Transverse colon (tissue), 4 donors: ENCODE data around the gene GALNT17. TPM values are rescaled to one million over a fixed set of nuclear protein-coding genes. Genes with fewer than 3 reads are reported as not detected.

ENCODE experiments used
- DNase-seq: peaks from one replicate; pipeline ENCODE4 v3.0.0-alpha.2; 2019
- H3K27ac ChIP-seq, 4 donors: fragments of 200-600 bp; sonication (generic); 2 replicates each; pipeline ENCODE4 v1.5.1; 2016 to 2018; ENCODE audit warnings: inconsistent platforms in 4 of 4
- H3K27me3 ChIP-seq: fragments of 200-600 bp; sonication (generic); 2 replicates; pipeline ENCODE4 v1.5.1; 2017; ENCODE audit warnings: inconsistent platforms
- H3K36me3 ChIP-seq, 4 donors: fragments of 200-600 bp; sonication (generic); 2 replicates each; pipeline ENCODE4 v1.5.1; 2017 to 2019; ENCODE audit warnings: inconsistent platforms in 4 of 4
- H3K4me1 ChIP-seq, 4 donors: fragments of 200-600 bp; sonication (generic); 2 replicates each; pipeline ENCODE4 v1.5.1; 2017 to 2020; ENCODE audit warnings: inconsistent platforms in 4 of 4
- H3K4me3 ChIP-seq, 4 donors: fragments of 200-600 bp; sonication (generic); 1 replicate in 1 of 4; 2 replicates in 3 of 4; pipeline versions ENCODE4 v1.5.1 to v1.6.1; 2017 to 2019; ENCODE audit warnings: inconsistent platforms in 4 of 4
- H3K9me3 ChIP-seq, 2 donors: fragments of 200-600 bp; sonication (generic); 2 replicates each; pipeline ENCODE4 v1.5.1; 2017 to 2019; ENCODE audit warnings: inconsistent platforms in 2 of 2
- EP300 ChIP-seq: sonication (generic); formaldehyde crosslinking; IDR thresholded peaks from one replicate; pipeline ENCODE4 v1.6.1; 2017; ENCODE audit warnings: antibody characterized with exemption, low read depth
- POLR2A ChIP-seq: fragments of 450-650 bp; IDR thresholded peaks from one replicate; pipeline ENCODE4 v1.6.1; 2016; ENCODE audit warnings: antibody characterized with exemption, mild to moderate bottlenecking, moderate library complexity
- POLR2AphosphoS5 ChIP-seq, 3 donors: sonication (generic); formaldehyde crosslinking; IDR thresholded peaks; one replicate each; pipeline ENCODE4 v1.6.1; 2016; ENCODE audit warnings: antibody characterized with exemption in 3 of 3
- WGBS, 2 donors: methylation state at CpG; one replicate each; pipeline ENCODE4 v1.1.5; 2018; ENCODE audit warnings: low coverage in 1 of 2; 5-methylcytosine and 5-hydroxymethylcytosine counted together
- in situ Hi-C, 4 donors: fragments of 200-750 bp; cut with MboI; loops; one replicate each; pipeline versions ENCODE4 v1.15.0 to v1.15.1; 2017; ENCODE audit warnings: low sequenced_read_pairs in 3 of 4, low pct_ligation_motif_present in 1 of 4, low pct_unique_long_range_greater_than_20kb in 1 of 4
- intact Hi-C: fragments of 100-400 bp; cut with DNase I; formaldehyde crosslinking; loops from one replicate; pipeline ENCODE4 v1.15.1; 2023; ENCODE audit warnings: low total_unique reads
- total RNA-seq, 4 donors: library from RNA; depleted of rRNA; stranded (reverse); fragments of >200 nt; gene quantifications; one replicate each; pipeline ENCODE4 v1.1.0, GENCODE V29; 2016
- TF ChIP-seq, protein P1 (sequence below), 5 experiments: fragments of 200-600 bp in 3 of 5; fragments of 450-650 bp in 2 of 5; sonication (generic) in 3 of 5; IDR thresholded peaks; 1 replicate in 2 of 5; 2 replicates in 3 of 5; pipeline ENCODE4 v1.5.1; 2016 to 2017; ENCODE audit warnings: antibody characterized with exemption in 5 of 5, inconsistent platforms in 3 of 5, mild to moderate bottlenecking in 2 of 5, moderate library complexity in 1 of 5

Gene GALNT17
- total RNA-seq, 4 donors from 2014 or later: 2.6 to 6.6 (median 5.7) TPM

DNA sequence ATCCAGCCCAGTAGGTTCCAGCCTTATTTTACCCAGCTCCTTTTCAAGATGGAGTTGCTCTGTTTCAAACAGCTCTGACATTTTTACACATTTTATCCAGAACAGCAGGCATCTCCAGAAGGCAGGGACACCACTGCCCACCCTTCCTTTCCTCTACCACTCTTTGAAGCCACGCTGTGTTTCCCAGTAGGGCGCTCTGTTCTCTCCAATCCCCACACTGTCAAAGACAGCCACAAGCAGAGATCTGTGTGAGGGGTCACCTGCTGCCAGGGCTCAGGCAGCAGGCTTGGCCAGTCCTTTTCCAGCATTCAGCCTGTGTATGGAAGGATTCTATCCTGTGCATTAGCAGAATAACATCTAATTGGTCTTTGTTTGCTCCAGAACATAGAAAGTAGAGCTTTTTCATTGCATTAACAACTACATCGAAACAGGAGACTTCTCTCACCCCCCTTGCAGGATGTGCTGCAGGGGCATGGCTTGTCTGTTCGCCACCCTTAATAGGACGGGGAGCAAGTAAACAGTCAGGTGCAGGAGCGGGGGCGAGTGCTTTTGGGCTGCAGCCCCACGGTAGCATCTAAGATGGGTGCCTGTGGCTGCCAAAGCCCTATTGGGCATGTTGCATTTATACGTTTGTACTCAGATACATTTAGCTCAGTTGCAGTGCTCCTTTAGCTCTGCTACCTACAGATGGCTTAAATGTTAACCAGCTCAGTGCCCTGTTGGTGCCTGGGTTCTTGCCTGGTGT lies 326.1 kb downstream of the GALNT17 start:
- no peaks in the 10 kb centered on the region for H3K36me3 ChIP-seq
- H3K27me3 ChIP-seq: no peaks in the 10 kb centered on the region
- intact Hi-C loops (no loop called here), in situ Hi-C loops (loop anchor here in 1 of 4 donors (10.0 kb wide), 1 partner anchor 57 kb away; no protein-coding TSS in a partner anchor)
- TF ChIP-seq POLR2A: no peak
- TF ChIP-seq, protein P1, sequence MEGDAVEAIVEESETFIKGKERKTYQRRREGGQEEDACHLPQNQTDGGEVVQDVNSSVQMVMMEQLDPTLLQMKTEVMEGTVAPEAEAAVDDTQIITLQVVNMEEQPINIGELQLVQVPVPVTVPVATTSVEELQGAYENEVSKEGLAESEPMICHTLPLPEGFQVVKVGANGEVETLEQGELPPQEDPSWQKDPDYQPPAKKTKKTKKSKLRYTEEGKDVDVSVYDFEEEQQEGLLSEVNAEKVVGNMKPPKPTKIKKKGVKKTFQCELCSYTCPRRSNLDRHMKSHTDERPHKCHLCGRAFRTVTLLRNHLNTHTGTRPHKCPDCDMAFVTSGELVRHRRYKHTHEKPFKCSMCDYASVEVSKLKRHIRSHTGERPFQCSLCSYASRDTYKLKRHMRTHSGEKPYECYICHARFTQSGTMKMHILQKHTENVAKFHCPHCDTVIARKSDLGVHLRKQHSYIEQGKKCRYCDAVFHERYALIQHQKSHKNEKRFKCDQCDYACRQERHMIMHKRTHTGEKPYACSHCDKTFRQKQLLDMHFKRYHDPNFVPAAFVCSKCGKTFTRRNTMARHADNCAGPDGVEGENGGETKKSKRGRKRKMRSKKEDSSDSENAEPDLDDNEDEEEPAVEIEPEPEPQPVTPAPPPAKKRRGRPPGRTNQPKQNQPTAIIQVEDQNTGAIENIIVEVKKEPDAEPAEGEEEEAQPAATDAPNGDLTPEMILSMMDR (IDR thresholded peaks at IDR 0.05): no peak
- TF ChIP-seq EP300: no peak
- no peak for TF ChIP-seq POLR2AphosphoS5 (IDR thresholded peaks at IDR 0.05)
- 54 to 69% methylated on average over 2 to 9 of the region's 9 CpGs for WGBS, 2 donors
- no peaks in the 10 kb centered on the region for H3K4me1 ChIP-seq
- H3K27ac ChIP-seq: no peak overlapping the region
- H3K9me3 ChIP-seq: peaks cover 0 to 5% of the 10 kb centered on the region in 2 donors
- DNase-seq: no peak
- H3K4me3 ChIP-seq: no peak overlapping the region

DNA sequence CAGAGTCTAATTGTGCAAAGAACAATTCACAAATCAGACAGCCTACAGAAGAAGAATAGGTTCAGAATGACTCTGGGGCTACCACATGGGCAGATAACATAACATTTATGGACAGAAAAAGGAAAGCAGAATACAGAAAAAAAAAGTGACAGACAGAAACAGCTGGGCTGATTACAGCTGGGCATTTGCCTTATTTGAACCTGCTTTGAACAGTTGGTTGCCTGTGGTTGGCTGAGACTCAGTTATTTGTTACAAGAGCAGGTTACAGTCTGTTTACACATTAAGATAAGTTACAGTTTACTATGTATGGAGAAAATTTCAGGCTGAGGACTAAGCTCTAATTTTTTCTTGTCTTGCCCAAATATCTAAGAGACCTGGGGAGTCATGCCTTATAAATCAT lies 327.2 kb downstream of the GALNT17 start:
- no peaks in the 10 kb centered on the region for H3K27me3 ChIP-seq
- H3K27ac ChIP-seq: no peak overlapping the region
- H3K36me3 ChIP-seq: no peaks in the 10 kb centered on the region
- no peaks in the 10 kb centered on the region for H3K4me1 ChIP-seq
- peaks cover 0 to 5% of the 10 kb centered on the region in 2 donors for H3K9me3 ChIP-seq
- DNase-seq: no peak
- H3K4me3 ChIP-seq: no peak overlapping the region
- intact Hi-C loops (no loop called here), in situ Hi-C loops (loop anchor here in 1 of 4 donors (10.0 kb wide), 1 partner anchor 56 kb away; no protein-coding TSS in a partner anchor)
- TF ChIP-seq, protein P1 (IDR thresholded peaks at IDR 0.05): no peak
- TF ChIP-seq EP300 (no peak), POLR2AphosphoS5 (IDR thresholded peaks at IDR 0.05) (no peak), POLR2A (no peak)

DNA sequence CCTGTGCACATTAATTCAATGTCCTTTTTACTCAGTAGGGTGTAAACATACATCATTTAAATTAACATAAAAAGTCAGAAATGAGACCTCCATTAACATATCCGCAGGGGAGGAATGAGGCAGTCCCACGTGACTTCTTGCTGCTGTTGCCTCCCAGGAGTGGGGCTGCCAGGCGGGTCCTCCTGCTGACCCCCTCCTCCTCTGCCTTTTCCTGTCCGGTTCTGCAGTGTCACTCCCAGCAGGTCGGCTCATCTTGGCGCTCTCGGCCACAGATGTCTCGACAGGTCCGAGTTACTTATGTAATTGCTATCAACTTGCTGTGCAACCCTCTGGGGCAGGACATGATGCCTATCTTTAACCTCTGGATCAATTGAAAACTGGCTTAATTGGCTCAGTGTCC lies 329.6 kb downstream of the GALNT17 start:
- no peak overlapping the region for H3K4me3 ChIP-seq
- 71 to 84% methylated on average over 2 to 9 of the region's 9 CpGs for WGBS, 2 donors
- peaks cover 0 to 5% of the 10 kb centered on the region in 2 donors for H3K9me3 ChIP-seq
- no peaks in the 10 kb centered on the region for H3K4me1 ChIP-seq
- intact Hi-C loops (no loop called here), in situ Hi-C loops (no loop called here)
- H3K27ac ChIP-seq: no peak overlapping the region
- no peaks in the 10 kb centered on the region for H3K36me3 ChIP-seq
- H3K27me3 ChIP-seq: no peaks in the 10 kb centered on the region
- TF ChIP-seq POLR2A (no peak), EP300 (no peak), POLR2AphosphoS5 (IDR thresholded peaks at IDR 0.05) (no peak)
- TF ChIP-seq, protein P1 (IDR thresholded peaks at IDR 0.05): no peak
- no peak for DNase-seq

DNA sequence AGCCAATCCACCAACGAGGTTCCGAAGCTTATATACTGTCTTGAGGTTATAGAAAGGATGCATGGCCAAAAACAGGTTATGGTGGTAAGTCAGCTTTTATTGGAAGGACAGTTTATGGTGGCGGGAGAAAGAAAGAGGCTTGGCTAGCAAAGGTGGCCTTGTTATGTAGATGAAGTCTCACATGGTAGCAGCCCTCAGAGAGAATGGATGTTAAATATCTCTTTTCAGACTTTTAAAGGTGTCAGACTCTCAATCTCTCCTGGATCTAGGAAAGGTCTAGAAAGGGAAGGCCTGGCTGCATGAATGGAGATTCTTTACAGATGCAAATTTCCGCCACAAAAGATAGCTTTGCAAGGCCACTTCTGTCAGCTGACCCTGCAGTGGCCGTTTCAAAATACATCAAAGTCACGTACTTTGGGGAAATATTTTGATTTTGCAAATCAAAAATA lies 333.8 kb downstream of the GALNT17 start:
- in situ Hi-C loops: no loop called here
- Histone ChIP-seq H3K27ac (no peak overlapping the region), H3K9me3 (peaks cover 0 to 3% of the 10 kb centered on the region in 2 donors), H3K27me3 (no peaks in the 10 kb centered on the region), H3K4me1 (no peaks in the 10 kb centered on the region), H3K4me3 (no peak overlapping the region), H3K36me3 (no peaks in the 10 kb centered on the region)
- intact Hi-C loops: loop anchor here (5.0 kb wide), 1 partner anchor 903 kb away; no protein-coding TSS in a partner anchor
- TF ChIP-seq EP300: no peak
- TF ChIP-seq, protein P1 (IDR thresholded peaks at IDR 0.05): no peak
- no peak for TF ChIP-seq POLR2A
- no peak for TF ChIP-seq POLR2AphosphoS5 (IDR thresholded peaks at IDR 0.05)
- WGBS, 2 donors: 61 to 79% methylated on average over 5 to 6 of the region's 6 CpGs
- no peak for DNase-seq
